Right lobe of liver (tissue), 4 donors: ENCODE measurements around the gene UBE2O.
"Not testable (repeated sequence)": the region's sequence is repeated elsewhere in the genome, so short reads cannot be mapped to it uniquely, and the experiment has no call there.

Experiments used
- POLR2A ChIP-seq: fragments of 450-650 bp; IDR thresholded peaks from one replicate; pipeline ENCODE4 v1.6.1; 2017; ENCODE audit warnings: antibody characterized with exemption, mild to moderate bottlenecking
- TF ChIP-seq, protein P1 (sequence below), 4 donors: fragments of 200-600 bp in 3 of 4; fragments of 450-650 bp in 1 of 4; IDR thresholded peaks; one replicate each; pipeline versions ENCODE4 v1.5.1 to v1.8.0; 2016 to 2022; ENCODE audit warnings: antibody characterized with exemption in 4 of 4, mild to moderate bottlenecking in 2 of 4
- donor health status: DM: no; HTN: no; CAD: no.
- donor health status: DM: no; HTN: no; CAD: no.
- donor health status: DM: no; HTN: yes; CAD: no.

DNA sequence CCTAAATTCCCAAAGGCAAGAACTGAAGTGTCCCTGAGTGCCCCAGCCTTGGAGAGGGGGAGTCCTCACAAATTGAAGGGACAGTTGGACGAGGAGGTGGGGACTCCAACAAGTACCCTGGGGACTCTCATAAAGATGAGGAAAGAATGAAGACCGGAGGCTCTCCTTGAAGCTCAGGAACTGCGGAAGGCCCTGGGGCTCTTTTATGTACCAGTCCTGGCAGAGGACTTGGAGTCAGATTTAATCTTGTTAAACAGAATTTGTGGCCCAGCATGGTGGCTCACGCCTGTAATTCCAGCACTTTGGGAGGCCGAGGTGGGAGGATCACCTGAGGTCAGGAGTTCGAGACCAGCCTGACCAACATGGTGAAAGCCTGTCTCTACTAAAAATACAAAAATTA lies 93.2 kb downstream of the UBE2O start:
- TF ChIP-seq POLR2A, result not testable (repeated sequence)
- TF ChIP-seq, protein P1, sequence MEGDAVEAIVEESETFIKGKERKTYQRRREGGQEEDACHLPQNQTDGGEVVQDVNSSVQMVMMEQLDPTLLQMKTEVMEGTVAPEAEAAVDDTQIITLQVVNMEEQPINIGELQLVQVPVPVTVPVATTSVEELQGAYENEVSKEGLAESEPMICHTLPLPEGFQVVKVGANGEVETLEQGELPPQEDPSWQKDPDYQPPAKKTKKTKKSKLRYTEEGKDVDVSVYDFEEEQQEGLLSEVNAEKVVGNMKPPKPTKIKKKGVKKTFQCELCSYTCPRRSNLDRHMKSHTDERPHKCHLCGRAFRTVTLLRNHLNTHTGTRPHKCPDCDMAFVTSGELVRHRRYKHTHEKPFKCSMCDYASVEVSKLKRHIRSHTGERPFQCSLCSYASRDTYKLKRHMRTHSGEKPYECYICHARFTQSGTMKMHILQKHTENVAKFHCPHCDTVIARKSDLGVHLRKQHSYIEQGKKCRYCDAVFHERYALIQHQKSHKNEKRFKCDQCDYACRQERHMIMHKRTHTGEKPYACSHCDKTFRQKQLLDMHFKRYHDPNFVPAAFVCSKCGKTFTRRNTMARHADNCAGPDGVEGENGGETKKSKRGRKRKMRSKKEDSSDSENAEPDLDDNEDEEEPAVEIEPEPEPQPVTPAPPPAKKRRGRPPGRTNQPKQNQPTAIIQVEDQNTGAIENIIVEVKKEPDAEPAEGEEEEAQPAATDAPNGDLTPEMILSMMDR (IDR thresholded peaks at IDR 0.05), result not testable (repeated sequence)
